Measurements from ENCODE around the gene PKMYT1.

- TF ChIP-seq REST (IDR thresholded peaks at IDR 0.05; ENCODE audit: insufficient replicate concordance, low read depth) (no peak), POLR2AphosphoS5 (IDR thresholded peaks at IDR 0.05; ENCODE audit: low read depth) (no peak)
- TF ChIP-seq, protein P1, sequence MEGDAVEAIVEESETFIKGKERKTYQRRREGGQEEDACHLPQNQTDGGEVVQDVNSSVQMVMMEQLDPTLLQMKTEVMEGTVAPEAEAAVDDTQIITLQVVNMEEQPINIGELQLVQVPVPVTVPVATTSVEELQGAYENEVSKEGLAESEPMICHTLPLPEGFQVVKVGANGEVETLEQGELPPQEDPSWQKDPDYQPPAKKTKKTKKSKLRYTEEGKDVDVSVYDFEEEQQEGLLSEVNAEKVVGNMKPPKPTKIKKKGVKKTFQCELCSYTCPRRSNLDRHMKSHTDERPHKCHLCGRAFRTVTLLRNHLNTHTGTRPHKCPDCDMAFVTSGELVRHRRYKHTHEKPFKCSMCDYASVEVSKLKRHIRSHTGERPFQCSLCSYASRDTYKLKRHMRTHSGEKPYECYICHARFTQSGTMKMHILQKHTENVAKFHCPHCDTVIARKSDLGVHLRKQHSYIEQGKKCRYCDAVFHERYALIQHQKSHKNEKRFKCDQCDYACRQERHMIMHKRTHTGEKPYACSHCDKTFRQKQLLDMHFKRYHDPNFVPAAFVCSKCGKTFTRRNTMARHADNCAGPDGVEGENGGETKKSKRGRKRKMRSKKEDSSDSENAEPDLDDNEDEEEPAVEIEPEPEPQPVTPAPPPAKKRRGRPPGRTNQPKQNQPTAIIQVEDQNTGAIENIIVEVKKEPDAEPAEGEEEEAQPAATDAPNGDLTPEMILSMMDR (IDR thresholded peaks at IDR 0.05; ENCODE audit: insufficient read depth, low read length), result no peak
Measured at GRCh38 chr16:2956579-2956956, 23.7 kb downstream of the PKMYT1 start.

Data from HL-60 (cell line).